Central memory CD8-positive, alpha-beta T cell (primary cell): ENCODE measurements around the gene PRDM16.

Experiments
- ATAC-seq: fragments of 150-1000 bp; cut with Tn5 transposase; replicated peaks from 2 replicates; pipeline ENCODE4 v1.10.0; 2022; ENCODE audit warnings: mild to moderate bottlenecking, moderate FRiP score, moderate number of reproducible peaks; ENCODE audit not compliant: poor library complexity, severe bottlenecking; ENCODE audit errors: extremely low read depth
- DNase-seq, 2 donors: peaks; one replicate each; pipeline ENCODE4 v3.0.0; 2021; ENCODE audit warnings: low spot score in 2 of 2
- H3K27ac Mint-ChIP-seq: one replicate; pipeline ENCODE4 v1.8.0; 2022; ENCODE audit warnings: low read depth, mild to moderate bottlenecking, moderate library complexity, mixed read lengths
- H3K27me3 Mint-ChIP-seq: one replicate; pipeline ENCODE4 v1.8.0; 2022; ENCODE audit warnings: mixed read lengths
- H3K36me3 Mint-ChIP-seq: one replicate; pipeline ENCODE4 v1.8.0; 2022; ENCODE audit warnings: mild to moderate bottlenecking, moderate library complexity, mixed read lengths; ENCODE audit not compliant: insufficient read depth
- H3K4me1 Mint-ChIP-seq: one replicate; pipeline ENCODE4 v1.8.0; 2022; ENCODE audit warnings: mixed read lengths
- H3K4me3 Mint-ChIP-seq: one replicate; pipeline ENCODE4 v1.8.0; 2022; ENCODE audit warnings: mild to moderate bottlenecking, moderate library complexity, mixed read lengths
- H3K9me3 Mint-ChIP-seq: one replicate; pipeline ENCODE4 v1.8.0; 2022; ENCODE audit warnings: mixed read lengths

PRDM16 gene

DNA sequence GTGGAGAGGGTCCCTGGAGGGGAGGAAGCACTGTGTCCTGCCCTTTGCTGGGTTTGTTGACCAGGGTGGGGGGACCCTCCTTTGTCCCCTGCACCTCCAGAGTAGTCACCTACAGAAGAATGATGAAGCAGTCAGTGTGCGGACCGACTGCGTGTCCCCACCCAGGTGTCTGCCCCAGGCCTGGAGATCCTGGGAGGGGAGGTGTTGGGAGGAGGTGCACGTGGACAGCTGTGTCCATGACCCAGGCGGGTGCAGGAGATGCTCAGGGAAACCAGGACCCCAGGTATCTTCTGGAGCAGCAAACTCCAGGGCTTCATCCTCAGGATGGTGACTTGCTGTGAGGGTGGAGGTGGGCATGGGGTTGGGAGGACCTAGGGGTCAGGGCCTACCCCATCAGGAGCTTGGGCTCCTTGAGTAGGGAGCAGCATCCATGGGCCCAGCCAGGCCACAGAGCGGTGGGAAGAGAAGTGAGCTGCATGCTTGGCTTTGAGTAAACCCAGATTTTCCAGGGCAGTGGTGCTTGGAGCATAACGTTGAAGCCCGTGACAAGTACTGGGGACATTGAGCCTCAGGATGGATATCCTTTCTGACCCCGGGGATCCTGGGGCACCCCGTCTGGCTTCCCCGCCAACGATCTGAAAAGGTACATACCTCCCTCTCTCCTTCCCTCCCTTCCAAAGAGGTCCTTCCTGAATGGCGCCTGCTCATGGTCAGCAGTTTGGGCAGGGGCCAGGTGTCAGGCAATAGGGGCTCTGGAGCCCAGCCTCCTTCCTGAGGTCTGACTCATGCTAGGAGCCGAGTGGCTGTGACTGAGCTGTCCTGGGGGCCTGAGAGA is 34.1 kb upstream of the PRDM16 start:
- Mint-ChIP-seq H3K9me3 (no peaks in the 10 kb centered on the region), H3K4me3 (no peak overlapping the region), H3K27me3 (no peaks in the 10 kb centered on the region), H3K27ac (no peak overlapping the region), H3K36me3 (no peaks in the 10 kb centered on the region), H3K4me1 (peaks cover 15% of the 10 kb centered on the region)
- ATAC-seq (no peak), DNase-seq (no peak)

DNA sequence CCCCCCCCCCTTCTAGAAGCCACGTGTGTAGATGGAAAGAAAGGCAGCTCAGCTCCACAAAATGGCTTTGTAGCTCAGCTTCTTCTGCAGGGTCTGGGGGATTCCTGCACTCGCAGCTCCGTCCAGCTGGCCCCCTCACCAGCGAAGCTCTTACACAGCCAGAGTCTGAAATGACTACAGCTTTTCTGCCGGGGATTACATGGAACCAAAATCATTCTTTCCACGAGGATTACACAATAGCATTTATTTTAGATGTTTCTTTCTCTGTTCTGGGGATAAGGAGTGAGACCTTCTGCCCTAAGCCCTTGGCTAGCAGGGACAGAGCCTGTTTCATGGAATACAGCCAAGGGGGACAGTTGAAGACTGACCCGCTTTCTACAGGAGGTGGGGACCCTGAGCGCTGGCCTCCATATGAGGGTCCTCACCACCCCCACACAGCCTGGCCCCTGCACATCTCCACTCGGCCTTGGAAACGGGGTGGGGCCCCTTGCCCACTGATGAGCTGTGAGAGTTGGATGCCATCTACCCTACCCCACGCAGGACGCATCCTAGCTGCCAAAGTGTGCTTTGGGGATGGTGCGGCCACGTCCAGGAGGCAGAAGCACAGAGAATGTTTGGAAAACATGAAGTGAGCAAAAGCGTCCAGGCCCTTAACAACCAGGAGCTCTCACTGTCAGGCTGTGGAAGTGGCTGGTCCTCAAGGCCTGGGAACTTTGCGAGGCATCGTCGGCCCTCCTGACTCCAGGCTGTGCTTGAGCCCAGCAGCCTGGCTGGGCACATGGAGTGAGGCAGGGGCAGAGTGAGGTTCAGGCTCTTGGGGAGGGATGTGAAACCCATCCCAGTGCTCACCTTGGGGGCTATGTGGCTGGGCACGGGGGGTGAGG is 33.2 kb upstream of the PRDM16 start:
- Mint-ChIP-seq H3K9me3 (no peaks in the 10 kb centered on the region), H3K27me3 (no peaks in the 10 kb centered on the region), H3K4me3 (no peak overlapping the region), H3K36me3 (no peaks in the 10 kb centered on the region), H3K4me1 (peaks cover 15% of the 10 kb centered on the region), H3K27ac (no peak overlapping the region)
- ATAC-seq (no peak), DNase-seq (no peak)

DNA sequence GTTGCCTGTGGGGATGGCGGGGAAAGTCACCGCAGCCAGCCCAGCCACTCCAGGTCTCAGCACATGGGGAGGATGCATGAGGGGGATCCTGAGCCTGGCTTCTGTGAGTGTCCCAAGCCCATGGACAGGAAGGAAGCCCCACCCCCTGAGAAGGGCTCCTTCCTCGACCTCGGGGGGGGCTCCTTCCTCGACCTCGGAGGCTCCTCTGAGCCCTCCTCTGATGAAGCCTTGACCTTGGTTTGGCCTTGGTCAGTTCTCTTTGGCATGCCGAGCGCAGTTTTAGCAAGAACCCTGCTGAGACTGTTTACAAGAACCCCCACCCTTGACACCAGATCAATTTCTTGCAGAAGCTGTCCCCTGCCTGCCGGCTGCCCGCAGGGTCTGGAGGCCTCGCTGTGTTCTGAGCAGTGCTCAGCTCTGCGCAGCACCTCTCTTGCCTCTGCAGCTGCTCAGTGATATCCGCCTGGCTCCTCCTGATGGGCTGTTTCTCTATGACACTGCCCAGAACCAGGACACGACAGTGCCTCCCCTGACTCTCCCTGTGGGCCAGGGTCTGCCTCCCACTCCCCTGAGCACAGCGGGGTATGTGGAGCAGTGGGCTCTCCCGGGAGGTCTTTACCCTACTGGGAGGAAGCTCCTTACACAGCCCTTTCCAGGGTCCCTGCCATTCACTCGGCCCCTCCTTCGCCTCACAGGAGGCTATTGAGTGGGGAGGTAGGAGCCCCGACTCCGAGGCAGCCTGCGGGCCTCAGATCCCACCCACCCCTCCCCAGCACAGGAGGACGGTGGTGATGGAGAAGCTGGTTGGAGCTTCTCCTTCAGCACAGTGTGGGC is 32.3 kb upstream of the PRDM16 start:
- Mint-ChIP-seq H3K4me3 (no peak overlapping the region), H3K4me1 (peaks cover 15% of the 10 kb centered on the region)

DNA sequence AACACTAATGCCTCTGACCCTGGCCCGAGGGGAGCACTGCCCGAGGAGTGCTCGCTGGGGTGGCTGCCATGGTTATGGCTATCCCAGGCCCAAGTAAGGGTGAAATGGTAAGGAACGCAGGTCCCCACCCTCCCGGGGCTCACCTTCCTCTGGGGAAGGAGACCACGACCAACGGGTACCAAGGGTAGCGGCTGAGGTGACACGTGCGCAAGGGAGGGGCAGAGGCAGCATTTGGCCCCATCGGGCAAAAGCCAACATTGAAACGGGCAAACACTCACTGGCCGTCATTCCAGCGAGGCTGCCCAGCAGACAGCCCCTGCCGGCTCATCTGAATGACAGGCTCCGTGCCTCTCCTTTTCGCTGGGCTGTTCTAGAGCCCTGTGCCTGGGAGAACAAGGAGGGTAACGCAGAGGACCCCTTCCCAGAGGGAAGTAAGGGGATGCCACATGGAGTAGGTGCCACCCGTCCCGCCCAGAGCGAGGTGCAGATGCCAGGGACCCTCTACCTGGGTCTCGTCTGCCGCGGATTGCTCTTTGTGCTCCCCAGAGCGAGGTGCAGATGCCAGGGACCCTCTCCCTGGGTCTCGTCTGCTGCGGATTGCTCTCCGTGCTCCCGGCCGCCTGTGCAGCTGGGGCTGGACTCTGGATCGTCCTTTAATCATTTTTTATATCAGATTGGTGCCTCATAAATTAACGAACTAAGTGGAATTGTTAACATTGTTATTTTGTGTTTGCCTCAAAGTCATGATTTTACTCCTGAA is 31.5 kb upstream of the PRDM16 start:
- Mint-ChIP-seq H3K27me3 (no peaks in the 10 kb centered on the region), H3K9me3 (no peaks in the 10 kb centered on the region), H3K4me1 (peaks cover 11% of the 10 kb centered on the region), H3K36me3 (no peaks in the 10 kb centered on the region), H3K4me3 (no peak overlapping the region), H3K27ac (no peak overlapping the region)
- ATAC-seq (no peak), DNase-seq (no peak)

More for the DNA sequence above, 32.3 kb upstream of the PRDM16 start:
- DNase-seq: no peak
- no peaks in the 10 kb centered on the region for H3K36me3 Mint-ChIP-seq
- no peak overlapping the region for H3K27ac Mint-ChIP-seq
- no peaks in the 10 kb centered on the region for H3K27me3 Mint-ChIP-seq
- no peak for ATAC-seq
- no peaks in the 10 kb centered on the region for H3K9me3 Mint-ChIP-seq

DNA sequence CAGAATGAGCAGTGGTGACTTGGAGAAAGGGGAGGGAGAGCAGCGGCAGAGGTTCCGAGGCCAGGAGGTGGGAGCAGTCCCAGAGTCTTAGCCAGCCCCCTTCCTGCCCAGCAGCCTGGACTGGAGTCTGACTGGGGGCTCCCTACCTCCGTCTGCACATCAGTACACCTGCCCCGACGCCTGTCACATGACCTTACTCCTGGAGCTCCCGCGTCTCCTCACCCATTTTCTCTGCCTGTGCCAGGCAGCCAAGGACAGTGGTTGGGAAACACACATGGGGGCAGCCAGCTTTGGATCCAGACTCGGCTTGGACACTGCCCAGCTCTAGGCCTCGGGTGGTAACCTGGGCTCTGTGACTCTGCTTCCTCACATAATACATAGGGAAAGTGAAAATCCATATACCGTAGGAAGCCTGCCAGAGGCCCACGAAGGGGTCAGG is 30.9 kb upstream of the PRDM16 start:
- no peaks in the 10 kb centered on the region for H3K9me3 Mint-ChIP-seq
- DNase-seq: no peak
- H3K36me3 Mint-ChIP-seq: no peaks in the 10 kb centered on the region
- no peak for ATAC-seq
- no peaks in the 10 kb centered on the region for H3K27me3 Mint-ChIP-seq
- H3K4me3 Mint-ChIP-seq: no peak overlapping the region
- H3K4me1 Mint-ChIP-seq: peaks cover 6% of the 10 kb centered on the region
- H3K27ac Mint-ChIP-seq: no peak overlapping the region

DNA sequence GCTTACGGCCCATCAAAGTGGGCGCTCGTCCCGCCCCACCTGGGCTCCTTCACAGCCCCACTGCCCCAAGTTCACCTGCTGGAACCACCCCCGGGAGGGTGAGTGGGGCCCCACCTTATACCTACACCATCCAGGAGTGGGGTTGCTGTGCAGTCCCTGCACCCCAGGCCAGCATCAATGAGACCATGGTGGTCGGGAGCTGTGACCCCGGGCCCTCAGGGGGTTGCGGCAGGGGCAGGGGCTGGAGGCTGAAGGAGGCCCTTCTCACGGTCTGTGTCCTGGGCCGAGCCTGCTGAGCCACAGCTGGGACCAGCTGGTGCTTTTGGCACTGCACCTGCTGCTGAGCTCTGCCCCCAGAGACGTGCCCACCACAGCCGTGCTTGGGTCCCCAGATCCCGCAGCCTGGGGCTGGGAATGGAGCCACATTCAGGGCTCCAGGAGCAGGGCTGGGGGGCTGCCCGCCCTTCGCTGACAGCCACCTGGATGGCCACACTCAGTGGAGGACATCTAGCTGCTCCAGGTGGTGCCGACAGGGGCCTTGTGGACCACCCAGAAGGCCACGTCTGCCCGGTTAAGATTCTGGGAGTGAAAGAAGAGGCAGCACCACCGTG is 30.3 kb upstream of the PRDM16 start:
- Mint-ChIP-seq H3K9me3 (no peaks in the 10 kb centered on the region), H3K27ac (no peak overlapping the region), H3K36me3 (no peaks in the 10 kb centered on the region), H3K4me3 (no peak overlapping the region), H3K27me3 (peaks cover under 1% of the 10 kb centered on the region), H3K4me1 (peaks cover 1% of the 10 kb centered on the region)
- DNase-seq (no peak), ATAC-seq (no peak)

DNA sequence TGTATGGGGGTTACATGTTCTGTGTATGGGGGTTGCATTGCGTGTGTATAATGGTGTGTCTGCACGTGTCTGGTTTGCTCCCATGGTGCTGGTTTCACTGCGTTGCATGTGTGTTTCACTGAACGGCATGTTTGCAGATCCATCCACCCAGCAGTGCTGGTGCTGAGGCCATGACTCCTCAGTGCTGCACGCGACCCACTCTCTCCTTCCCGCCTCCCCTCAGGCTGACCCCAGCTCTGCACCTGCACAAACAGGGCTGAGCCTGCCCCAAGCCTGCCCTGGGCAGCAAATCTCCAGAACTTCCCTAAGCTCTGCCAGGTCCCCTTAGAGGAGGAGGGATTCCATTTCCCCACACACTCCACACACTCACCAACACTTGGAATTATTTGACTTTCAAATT is 29.0 kb upstream of the PRDM16 start:
- no peaks in the 10 kb centered on the region for H3K9me3 Mint-ChIP-seq
- ATAC-seq (no peak), DNase-seq (no peak)
- H3K4me1 Mint-ChIP-seq: no peaks in the 10 kb centered on the region
- no peak overlapping the region for H3K27ac Mint-ChIP-seq
- H3K27me3 Mint-ChIP-seq: peaks cover 13% of the 10 kb centered on the region
- no peaks in the 10 kb centered on the region for H3K36me3 Mint-ChIP-seq
- H3K4me3 Mint-ChIP-seq: no peak overlapping the region

DNA sequence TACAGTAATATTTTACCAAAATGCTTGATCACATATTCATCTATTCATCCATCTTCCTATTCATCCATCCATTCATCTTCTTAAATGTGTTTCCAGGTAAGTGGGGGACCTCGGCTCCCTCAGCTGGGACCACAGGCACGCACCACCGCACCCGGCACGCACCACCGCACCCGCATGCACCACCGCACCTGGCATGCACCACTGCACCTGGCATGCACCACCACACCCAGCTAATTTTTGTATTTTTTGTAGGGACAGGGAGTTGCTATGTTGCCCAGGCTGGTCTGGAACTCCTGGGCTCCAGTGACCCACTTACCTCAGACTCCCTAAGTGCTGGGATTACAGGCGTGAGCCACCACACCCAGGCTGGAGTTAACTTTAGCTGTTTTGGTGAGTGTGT is 26.5 kb upstream of the PRDM16 start:
- Mint-ChIP-seq H3K27ac (no peak overlapping the region), H3K36me3 (no peaks in the 10 kb centered on the region), H3K4me3 (no peak overlapping the region), H3K4me1 (no peaks in the 10 kb centered on the region), H3K9me3 (no peaks in the 10 kb centered on the region), H3K27me3 (peaks cover 26% of the 10 kb centered on the region)
- ATAC-seq (no peak), DNase-seq (no peak)

DNA sequence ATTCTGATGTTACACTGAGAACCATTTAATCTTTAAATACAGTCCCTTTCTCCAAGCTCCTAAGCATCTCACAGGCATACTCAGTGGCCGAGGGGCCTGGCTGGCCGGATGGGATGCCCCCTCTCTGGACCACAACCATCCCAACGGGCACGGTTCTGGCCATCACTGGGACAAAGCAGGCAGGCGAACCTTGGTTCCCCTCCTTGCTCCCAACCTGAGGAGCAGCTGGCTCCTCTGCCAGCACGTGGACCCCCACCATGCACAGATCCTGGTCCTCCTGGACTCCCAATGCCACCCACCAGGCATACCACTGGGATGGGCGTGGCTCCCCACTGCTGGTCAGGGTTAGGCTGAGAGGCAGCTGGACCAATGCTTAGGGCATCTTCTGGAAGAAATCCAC is 19.8 kb upstream of the PRDM16 start:
- peaks cover 6% of the 10 kb centered on the region for H3K9me3 Mint-ChIP-seq
- no peak overlapping the region for H3K27ac Mint-ChIP-seq
- peaks cover 40% of the 10 kb centered on the region for H3K27me3 Mint-ChIP-seq
- H3K4me1 Mint-ChIP-seq: no peaks in the 10 kb centered on the region
- no peak for DNase-seq
- no peak for ATAC-seq
- H3K4me3 Mint-ChIP-seq: no peak overlapping the region
- H3K36me3 Mint-ChIP-seq: no peaks in the 10 kb centered on the region

DNA sequence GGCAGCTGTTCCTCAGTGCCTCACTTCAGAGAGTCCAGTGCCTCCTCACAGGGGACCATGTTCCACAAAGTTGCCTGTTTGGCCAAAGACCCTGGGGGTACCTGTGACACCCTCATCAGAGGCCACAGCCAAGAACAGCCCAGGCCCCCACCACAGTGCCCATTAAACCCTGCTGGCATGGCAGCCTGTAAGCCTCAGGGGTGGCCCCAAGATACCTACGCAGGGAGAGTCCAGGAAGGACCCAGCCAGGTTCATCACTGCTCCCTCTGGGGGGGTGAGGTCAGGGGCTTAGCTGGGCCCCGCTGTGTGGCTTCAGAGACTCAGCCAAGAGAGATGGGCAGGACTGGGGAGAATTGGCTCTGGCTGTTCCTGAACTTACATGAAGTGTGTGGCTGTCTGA is 19.1 kb upstream of the PRDM16 start:
- Mint-ChIP-seq H3K27me3 (peaks cover 32% of the 10 kb centered on the region), H3K36me3 (no peaks in the 10 kb centered on the region), H3K4me3 (no peak overlapping the region), H3K9me3 (peaks cover 6% of the 10 kb centered on the region), H3K27ac (no peak overlapping the region), H3K4me1 (no peaks in the 10 kb centered on the region)
- no peak for DNase-seq
- ATAC-seq: no peak

DNA sequence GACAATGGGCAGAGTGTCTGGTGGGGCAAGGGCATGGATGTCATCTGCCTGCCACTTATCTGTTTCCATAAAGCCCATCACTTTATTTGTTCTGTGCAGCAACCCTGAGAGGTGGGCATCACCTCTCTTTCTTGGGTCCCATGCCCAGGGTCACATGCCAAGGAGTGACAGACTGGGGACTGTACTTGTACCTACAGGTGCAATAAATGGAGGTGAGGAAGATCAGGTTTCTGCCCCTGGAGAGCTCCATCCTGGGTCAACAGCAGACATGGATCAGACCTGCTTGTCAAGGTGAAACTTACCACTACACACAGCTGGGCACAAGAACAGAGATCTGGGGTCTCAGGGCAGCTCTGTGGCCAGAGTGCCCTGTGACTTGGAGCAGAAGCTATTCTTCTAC is 18.4 kb upstream of the PRDM16 start:
- Mint-ChIP-seq H3K27ac (no peak overlapping the region), H3K36me3 (no peaks in the 10 kb centered on the region), H3K27me3 (peaks cover 26% of the 10 kb centered on the region), H3K4me1 (no peaks in the 10 kb centered on the region), H3K4me3 (no peak overlapping the region), H3K9me3 (peaks cover 6% of the 10 kb centered on the region)
- ATAC-seq (no peak), DNase-seq (no peak)
